Gastrocnemius medialis (tissue), 4 donors: ENCODE data around the gene CDPF1. TPM values are rescaled to one million over a fixed set of nuclear protein-coding genes. Genes with fewer than 3 reads are reported as not detected.
A peak's percentile ranks its signal among the peaks of the same experiment; 100 is the strongest.

Source experiments
- ATAC-seq, 2 donors: fragments of 150-250 bp; one replicate each; pipeline ENCODE4 v1.9.1; 2016
- DNase-seq, 2 donors: peaks; one replicate each; pipeline ENCODE4 v3.0.0-alpha.2; 2019
- H3K27ac ChIP-seq, 4 donors: fragments of 200-600 bp; sonication (generic); 1 replicate in 1 of 4; 2 replicates in 3 of 4; pipeline ENCODE4 v1.5.1; 2016 to 2018; ENCODE audit warnings: mild to moderate bottlenecking in 2 of 4, moderate library complexity in 1 of 4
- H3K27me3 ChIP-seq, 3 donors: fragments of 200-600 bp; sonication (generic) in 2 of 3; 1 replicate in 1 of 3; 2 replicates in 2 of 3; pipeline versions ENCODE4 v1.5.1 to v1.6.0; 2016 to 2019; ENCODE audit warnings: mild to moderate bottlenecking in 1 of 3, moderate library complexity in 1 of 3
- H3K36me3 ChIP-seq, 2 donors: fragments of 200-600 bp; sonication (generic) in 1 of 2; one replicate each; pipeline ENCODE4 v1.5.1; 2017 to 2018
- H3K4me1 ChIP-seq, 2 donors: fragments of 200-600 bp; sonication (generic) in 1 of 2; one replicate each; pipeline ENCODE4 v1.5.1; 2016 to 2017; ENCODE audit warnings: mild to moderate bottlenecking in 2 of 2
- H3K4me3 ChIP-seq, 4 donors: fragments of 200-600 bp; sonication (generic) in 3 of 4; 1 replicate in 1 of 4; 2 replicates in 3 of 4; pipeline ENCODE4 v1.5.1; 2016 to 2019; ENCODE audit warnings: mild to moderate bottlenecking in 2 of 4
- H3K9me3 ChIP-seq, 3 donors: fragments of 200-600 bp; sonication (generic) in 2 of 3; 1 replicate in 1 of 3; 2 replicates in 2 of 3; pipeline ENCODE4 v1.5.1; 2016 to 2019
- POLR2A ChIP-seq, 2 donors: fragments of 450-650 bp; IDR thresholded peaks; one replicate each; pipeline ENCODE4 v1.6.1; 2017; ENCODE audit warnings: antibody characterized with exemption in 2 of 2, mild to moderate bottlenecking in 2 of 2, moderate library complexity in 2 of 2
- in situ Hi-C, 4 donors: fragments of 200-750 bp; cut with MboI; loops; one replicate each; pipeline versions ENCODE4 v1.15.0 to v1.8.0; 2017; ENCODE audit warnings: low sequenced_read_pairs in 4 of 4
- intact Hi-C: fragments of 100-400 bp; cut with DNase I; formaldehyde crosslinking; loops from one replicate; pipeline ENCODE4 v1.15.1; 2023; ENCODE audit warnings: low total_unique reads
- total RNA-seq, 4 donors: library from RNA; depleted of rRNA; stranded (reverse); fragments of >200 nt; gene quantifications; one replicate each; pipeline versions ENCODE4 v1.1.0 to v1.2.3, GENCODE V29; 2016
- TF ChIP-seq, protein P1 (sequence below), 5 experiments: fragments of 450-650 bp in 3 of 5; fragments of 200-600 bp in 2 of 5; sonication (generic) in 2 of 5; IDR thresholded peaks in 4 of 5; conservative IDR thresholded peaks in 1 of 5; 1 replicate in 4 of 5; 2 replicates in 1 of 5; pipeline ENCODE4 v1.5.1; 2016 to 2019; ENCODE audit warnings: antibody characterized with exemption in 5 of 5, mild to moderate bottlenecking in 3 of 5, moderate library complexity in 3 of 5

The CDPF1 gene
- total RNA-seq, 4 donors from 2014 or later = 6.3 to 18.8 (median 12.5) TPM

DNA sequence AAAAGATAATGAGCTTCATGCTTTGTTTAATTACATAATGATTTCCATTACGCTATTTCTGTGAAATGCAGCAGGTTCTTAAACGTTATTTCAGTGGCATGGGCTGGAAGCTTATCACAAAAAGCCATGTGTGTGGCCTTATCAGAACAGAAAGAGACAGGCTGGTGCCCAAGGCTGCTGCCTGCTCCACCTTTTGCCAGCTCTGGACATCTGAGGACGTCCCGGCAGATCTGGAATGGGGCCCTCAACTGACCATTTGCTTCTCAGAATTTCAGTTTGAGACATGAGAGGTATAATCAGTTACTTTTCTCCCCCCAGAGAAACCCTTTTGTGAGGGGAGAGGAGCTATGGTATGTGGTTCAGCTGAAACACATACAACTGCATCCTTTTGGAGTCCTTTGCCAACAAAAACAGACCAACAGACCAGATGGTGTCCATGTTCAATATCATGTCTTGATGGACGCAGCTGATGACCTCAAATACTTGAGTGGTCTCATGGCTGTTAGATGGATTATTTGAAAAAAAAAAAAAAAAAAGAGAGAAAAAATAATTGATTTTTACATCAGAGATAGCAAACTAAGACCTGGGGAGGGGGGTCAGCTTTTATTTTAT, 8.6 kb downstream of the CDPF1 start:
- H3K27ac ChIP-seq = peak overlapping the region in 1 of 4 donors; percentile 0
- H3K36me3 ChIP-seq = peaks cover 0 to 9% of the 10 kb centered on the region in 2 donors
- H3K27me3 ChIP-seq = no peaks in the 10 kb centered on the region
- no peak for ATAC-seq
- intact Hi-C loops (no loop called here), in situ Hi-C loops (no loop called here)
- H3K9me3 ChIP-seq = no peaks in the 10 kb centered on the region
- H3K4me1 ChIP-seq = peaks cover 36 to 46% of the 10 kb centered on the region in 2 donors
- TF ChIP-seq POLR2A (IDR thresholded peaks at IDR 0.05) = no peak
- TF ChIP-seq, protein P1, sequence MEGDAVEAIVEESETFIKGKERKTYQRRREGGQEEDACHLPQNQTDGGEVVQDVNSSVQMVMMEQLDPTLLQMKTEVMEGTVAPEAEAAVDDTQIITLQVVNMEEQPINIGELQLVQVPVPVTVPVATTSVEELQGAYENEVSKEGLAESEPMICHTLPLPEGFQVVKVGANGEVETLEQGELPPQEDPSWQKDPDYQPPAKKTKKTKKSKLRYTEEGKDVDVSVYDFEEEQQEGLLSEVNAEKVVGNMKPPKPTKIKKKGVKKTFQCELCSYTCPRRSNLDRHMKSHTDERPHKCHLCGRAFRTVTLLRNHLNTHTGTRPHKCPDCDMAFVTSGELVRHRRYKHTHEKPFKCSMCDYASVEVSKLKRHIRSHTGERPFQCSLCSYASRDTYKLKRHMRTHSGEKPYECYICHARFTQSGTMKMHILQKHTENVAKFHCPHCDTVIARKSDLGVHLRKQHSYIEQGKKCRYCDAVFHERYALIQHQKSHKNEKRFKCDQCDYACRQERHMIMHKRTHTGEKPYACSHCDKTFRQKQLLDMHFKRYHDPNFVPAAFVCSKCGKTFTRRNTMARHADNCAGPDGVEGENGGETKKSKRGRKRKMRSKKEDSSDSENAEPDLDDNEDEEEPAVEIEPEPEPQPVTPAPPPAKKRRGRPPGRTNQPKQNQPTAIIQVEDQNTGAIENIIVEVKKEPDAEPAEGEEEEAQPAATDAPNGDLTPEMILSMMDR (IDR thresholded peaks at IDR 0.05 in 4 of 5, conservative IDR thresholded peaks at IDR 0.05 in 1 of 5) = no peak
- H3K4me3 ChIP-seq = no peak overlapping the region
- DNase-seq = no peak

DNA sequence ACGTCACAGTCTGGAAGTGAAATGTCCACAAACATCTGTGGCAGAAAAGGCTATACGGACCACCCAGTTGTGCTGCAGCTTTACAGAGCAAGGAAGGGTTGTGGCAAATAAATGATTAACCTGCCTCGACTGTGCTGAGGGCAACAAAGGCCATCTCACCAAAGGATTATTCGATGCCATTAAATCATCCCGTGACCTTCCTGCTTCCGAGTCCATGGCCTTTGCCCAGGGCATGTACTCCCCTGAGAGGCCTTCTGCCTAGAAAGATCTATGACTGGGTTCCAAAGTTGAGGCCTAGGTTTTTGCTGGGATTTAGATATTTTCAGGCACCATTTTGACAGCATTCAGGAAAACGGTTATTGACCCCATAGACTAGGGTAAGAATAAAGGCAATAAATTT, 9.2 kb downstream of the CDPF1 start:
- Histone ChIP-seq H3K36me3 (peaks cover 0 to 9% of the 10 kb centered on the region in 2 donors), H3K27me3 (no peaks in the 10 kb centered on the region), H3K27ac (peak overlapping the region in 1 of 4 donors; percentile 0), H3K4me3 (no peak overlapping the region), H3K9me3 (no peaks in the 10 kb centered on the region), H3K4me1 (peaks cover 36 to 46% of the 10 kb centered on the region in 2 donors)
- DNase-seq (no peak), ATAC-seq (no peak)
- intact Hi-C loops (no loop called here), in situ Hi-C loops (no loop called here)
- TF ChIP-seq, protein P1 (IDR thresholded peaks at IDR 0.05 in 4 of 5, conservative IDR thresholded peaks at IDR 0.05 in 1 of 5) = no peak
- TF ChIP-seq POLR2A (IDR thresholded peaks at IDR 0.05) = no peak

DNA sequence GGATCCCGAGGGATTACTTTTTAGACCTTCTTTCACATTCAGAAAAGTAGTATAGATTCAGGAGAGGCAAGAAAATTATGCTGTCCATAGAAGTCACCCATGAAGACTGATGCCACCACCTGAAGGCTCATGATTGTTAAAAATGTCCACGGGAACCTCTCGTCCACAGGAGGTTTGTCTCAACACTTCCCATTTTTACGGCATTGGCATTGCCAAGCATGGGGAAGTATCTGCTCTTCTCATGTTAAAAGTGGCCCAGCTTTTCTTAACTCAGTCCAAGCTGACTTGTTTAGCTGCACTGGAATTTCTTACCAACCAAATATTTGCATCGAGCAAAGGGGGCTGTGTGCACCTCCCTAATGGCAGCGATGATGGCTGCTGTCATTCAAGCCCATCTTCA, 9.6 kb downstream of the CDPF1 start:
- Histone ChIP-seq H3K4me1 (peaks cover 36 to 43% of the 10 kb centered on the region in 2 donors), H3K27me3 (no peaks in the 10 kb centered on the region), H3K9me3 (no peaks in the 10 kb centered on the region), H3K4me3 (no peak overlapping the region), H3K36me3 (peaks cover 0 to 12% of the 10 kb centered on the region in 2 donors), H3K27ac (no peak overlapping the region)
- ATAC-seq (no peak), DNase-seq (no peak)
- intact Hi-C loops = no loop called here
- in situ Hi-C loops = no loop called here
- TF ChIP-seq POLR2A (IDR thresholded peaks at IDR 0.05) = no peak
- TF ChIP-seq, protein P1 (IDR thresholded peaks at IDR 0.05 in 4 of 5, conservative IDR thresholded peaks at IDR 0.05 in 1 of 5) = no peak

DNA sequence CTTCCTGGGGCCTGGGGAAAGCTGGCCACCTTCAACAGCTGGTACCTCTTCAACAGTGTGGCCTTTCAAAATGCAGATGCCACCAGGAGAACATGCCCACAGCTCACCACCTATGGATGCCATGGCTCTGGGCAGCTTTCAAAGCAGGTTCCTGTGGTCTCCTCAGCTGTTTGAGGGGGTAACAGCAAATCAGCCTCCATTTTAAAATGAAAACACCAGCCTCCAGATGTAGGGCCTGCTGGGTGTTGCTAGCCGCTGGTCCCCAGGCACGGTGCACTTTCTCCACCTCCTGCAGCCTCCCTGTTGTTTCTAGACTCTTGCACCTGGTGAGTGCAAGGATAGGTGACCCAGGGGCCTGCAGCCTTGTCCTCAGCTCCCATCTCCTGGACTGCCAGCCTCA, 10.0 kb downstream of the CDPF1 start:
- intact Hi-C loops = no loop called here
- no peak overlapping the region for H3K27ac ChIP-seq
- no peaks in the 10 kb centered on the region for H3K9me3 ChIP-seq
- TF ChIP-seq, protein P1 (IDR thresholded peaks at IDR 0.05 in 4 of 5, conservative IDR thresholded peaks at IDR 0.05 in 1 of 5) = no peak
- TF ChIP-seq POLR2A (IDR thresholded peaks at IDR 0.05) = no peak
- ATAC-seq (no peak), DNase-seq (no peak)
- in situ Hi-C loops = no loop called here
- peaks cover 0 to 16% of the 10 kb centered on the region in 2 donors for H3K36me3 ChIP-seq
- peaks cover 33 to 38% of the 10 kb centered on the region in 2 donors for H3K4me1 ChIP-seq
- no peak overlapping the region for H3K4me3 ChIP-seq
- H3K27me3 ChIP-seq = no peaks in the 10 kb centered on the region
